ENCODE measurements around the gene TRIP10. TPM values are rescaled to one million over a fixed set of nuclear protein-coding genes. Genes with fewer than 3 reads are reported as not detected.

TRIP10 gene
- total and polyA plus RNA-seq, 2 of the 13 experiments (the other 11 are each of a cell fraction or from before 2014, with no cell fraction given), result 32.5 to 33.2 TPM

- TF ChIP-seq REST (IDR thresholded peaks at IDR 0.05; ENCODE audit: borderline replicate concordance in 1 of 2, low read depth in 1 of 2, low read length in 2 of 2) (0 out of 4 replicates have a peak, but pooled peaks of 1 of the 2 experiments have one; percentile 5), TRIM24 (CRISPR knock-in tag; IDR thresholded peaks at IDR 0.05) (no peak), ZBED4 (CRISPR knock-in tag; IDR thresholded peaks at IDR 0.05; ENCODE audit: borderline replicate concordance) (no peak), JUN (CRISPR knock-in tag; IDR thresholded peaks at IDR 0.05) (no peak), NFAT5 (CRISPR knock-in tag; IDR thresholded peaks at IDR 0.05) (peak; percentile 54; the same call in 1 of the 2 replicates), ZNF280B (CRISPR knock-in tag; IDR thresholded peaks at IDR 0.05; ENCODE audit: borderline replicate concordance) (no peak), ZNF713 (CRISPR knock-in tag; IDR thresholded peaks at IDR 0.05) (no peak; the same call in 1 of the 2 replicates), TAF1 (CRISPR knock-in tag; IDR thresholded peaks at IDR 0.05) (no peak), HDAC2 (CRISPR knock-in tag; IDR thresholded peaks at IDR 0.05) (peak; percentile 78; the same call in 1 of the 2 replicates), YY1 (IDR thresholded peaks at IDR 0.05; ENCODE audit: insufficient read depth, insufficient replicate concordance, low read depth, low read length) (peak; percentile 65), ZNF547 (CRISPR knock-in tag; IDR thresholded peaks at IDR 0.05) (peak; percentile 21), ISX (CRISPR knock-in tag; conservative IDR thresholded peaks at IDR 0.05) (no peak)
Measured at GRCh38 chr19:6752256-6753177, 13.0 kb downstream of the TRIP10 start (continued).

All from HepG2 (cell line).